HUES48 (cell line): ENCODE data around the gene MYH3.
"Not testable (repeated sequence)": the region's sequence is repeated elsewhere in the genome, so short reads cannot be mapped to it uniquely, and the experiment has no call there.

Source experiments
- H3K27ac ChIP-seq: one replicate; pipeline ENCODE4 v1.7.0; 2013; ENCODE audit warnings: low read depth, low read length, inconsistent platforms
- H3K27me3 ChIP-seq: 2 replicates; pipeline ENCODE4 v1.6.1; 2013; ENCODE audit warnings: mild to moderate bottlenecking, low read length; ENCODE audit not compliant: control insufficient read depth, insufficient read depth
- H3K36me3 ChIP-seq: 2 replicates; pipeline ENCODE4 v1.6.1; 2013; ENCODE audit warnings: low read length; ENCODE audit not compliant: control insufficient read depth, insufficient read depth
- H3K4me1 ChIP-seq: 2 replicates; pipeline ENCODE4 v1.6.1; 2013; ENCODE audit warnings: mild to moderate bottlenecking, low read length; ENCODE audit not compliant: control insufficient read depth, insufficient read depth
- H3K4me3 ChIP-seq: 2 replicates; pipeline ENCODE4 v1.5.1; 2013; ENCODE audit warnings: mild to moderate bottlenecking, low read depth, low read length
- H3K9ac ChIP-seq: 2 replicates; pipeline ENCODE4 v1.6.1; 2013; ENCODE audit warnings: mild to moderate bottlenecking, low read depth, low read length, moderate library complexity
- H3K9me3 ChIP-seq: 2 replicates; pipeline ENCODE4 v1.6.1; 2013; ENCODE audit warnings: low read length; ENCODE audit not compliant: control insufficient read depth, insufficient read depth

MYH3 gene

GRCh38 chr17:10657148-10657547 is at the start of gene MYH3:
Gene MYH3 (minus strand): TSS chr17:10657309. CDS start chr17:10655064, 2,245 bp downstream.
- H3K9me3 ChIP-seq = no peaks in the 10 kb centered on the region
- H3K27me3 ChIP-seq = no peaks in the 10 kb centered on the region
- no peaks in the 10 kb centered on the region for H3K36me3 ChIP-seq
- no peaks in the 10 kb centered on the region for H3K4me1 ChIP-seq
- H3K27ac ChIP-seq = no peak within 1 kb of the TSS
- H3K9ac ChIP-seq = no peak within 1 kb of the TSS
- no peak within 1 kb of the TSS for H3K4me3 ChIP-seq

DNA sequence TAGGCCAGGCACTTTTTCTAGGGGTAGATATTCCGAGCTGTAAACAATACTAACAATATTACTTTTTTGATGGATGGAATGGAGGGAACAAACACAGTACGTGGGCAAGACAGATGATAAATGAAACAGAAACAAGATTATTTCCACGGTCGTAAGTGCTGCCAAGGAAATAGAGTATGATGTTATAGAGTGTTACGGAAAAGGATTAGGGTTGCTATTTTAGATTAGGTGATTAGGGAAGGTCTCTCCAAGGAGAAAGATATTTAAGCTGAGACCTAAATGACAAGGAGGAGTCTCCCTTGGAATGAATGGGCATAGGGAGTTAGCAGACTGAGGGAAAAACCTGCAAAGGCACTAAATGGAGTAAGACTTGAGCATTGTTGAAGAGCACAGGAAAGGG is 48.6 kb upstream of the MYH3 start:
- peaks cover 55% of the 10 kb centered on the region for H3K36me3 ChIP-seq
- H3K4me1 ChIP-seq = no peaks in the 10 kb centered on the region
- no peak overlapping the region for H3K9ac ChIP-seq
- no peaks in the 10 kb centered on the region for H3K9me3 ChIP-seq
- H3K4me3 ChIP-seq = no peak overlapping the region
- H3K27ac ChIP-seq = no peak overlapping the region
- H3K27me3 ChIP-seq = no peaks in the 10 kb centered on the region

- H3K36me3 ChIP-seq = peaks cover 31% of the 10 kb centered on the region
- H3K27ac ChIP-seq = no peak overlapping the region
- H3K27me3 ChIP-seq = no peaks in the 10 kb centered on the region
- H3K4me3 ChIP-seq = no peak overlapping the region
- no peaks in the 10 kb centered on the region for H3K4me1 ChIP-seq
- H3K9me3 ChIP-seq = no peaks in the 10 kb centered on the region
- no peak overlapping the region for H3K9ac ChIP-seq
Observed at GRCh38 chr17:10702574-10702973, 45.5 kb upstream of the MYH3 start.

DNA sequence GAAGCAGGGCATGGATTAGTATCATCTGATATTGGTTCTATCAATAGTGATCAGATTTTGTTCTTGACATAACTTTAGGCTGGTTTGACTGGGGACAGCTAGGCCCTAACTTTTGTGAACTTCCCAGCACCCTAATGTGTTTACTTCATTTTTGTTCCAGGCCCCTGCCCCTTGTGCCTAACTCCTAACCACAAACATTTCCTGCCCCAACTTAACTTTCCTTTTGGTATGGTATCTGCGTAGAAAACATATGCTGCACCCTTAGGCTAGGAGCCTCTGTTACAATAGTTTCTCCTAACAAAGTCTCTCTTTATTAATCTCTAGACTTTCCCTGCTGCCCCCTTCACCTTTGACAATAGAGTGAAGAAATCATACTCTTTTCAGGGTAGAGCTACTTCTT is 42.7 kb upstream of the MYH3 start:
- Histone ChIP-seq H3K9ac (no peak overlapping the region), H3K4me3 (no peak overlapping the region), H3K27ac (no peak overlapping the region)

GRCh38 chr17:10698096-10698818 is 41.1 kb upstream of the MYH3 start:
- Histone ChIP-seq H3K9ac (peak overlapping the region; percentile 88), H3K4me3 (peak overlapping the region; percentile 93), H3K27ac (peak overlapping the region; percentile 95), H3K27me3 (no peaks in the 10 kb centered on the region), H3K9me3 (no peaks in the 10 kb centered on the region), H3K36me3 (peaks cover 25% of the 10 kb centered on the region), H3K4me1 (no peaks in the 10 kb centered on the region)

More for the DNA sequence above, 42.7 kb upstream of the MYH3 start:
- Histone ChIP-seq H3K36me3 (peaks cover 12% of the 10 kb centered on the region), H3K4me1 (no peaks in the 10 kb centered on the region), H3K27me3 (no peaks in the 10 kb centered on the region), H3K9me3 (no peaks in the 10 kb centered on the region)

DNA sequence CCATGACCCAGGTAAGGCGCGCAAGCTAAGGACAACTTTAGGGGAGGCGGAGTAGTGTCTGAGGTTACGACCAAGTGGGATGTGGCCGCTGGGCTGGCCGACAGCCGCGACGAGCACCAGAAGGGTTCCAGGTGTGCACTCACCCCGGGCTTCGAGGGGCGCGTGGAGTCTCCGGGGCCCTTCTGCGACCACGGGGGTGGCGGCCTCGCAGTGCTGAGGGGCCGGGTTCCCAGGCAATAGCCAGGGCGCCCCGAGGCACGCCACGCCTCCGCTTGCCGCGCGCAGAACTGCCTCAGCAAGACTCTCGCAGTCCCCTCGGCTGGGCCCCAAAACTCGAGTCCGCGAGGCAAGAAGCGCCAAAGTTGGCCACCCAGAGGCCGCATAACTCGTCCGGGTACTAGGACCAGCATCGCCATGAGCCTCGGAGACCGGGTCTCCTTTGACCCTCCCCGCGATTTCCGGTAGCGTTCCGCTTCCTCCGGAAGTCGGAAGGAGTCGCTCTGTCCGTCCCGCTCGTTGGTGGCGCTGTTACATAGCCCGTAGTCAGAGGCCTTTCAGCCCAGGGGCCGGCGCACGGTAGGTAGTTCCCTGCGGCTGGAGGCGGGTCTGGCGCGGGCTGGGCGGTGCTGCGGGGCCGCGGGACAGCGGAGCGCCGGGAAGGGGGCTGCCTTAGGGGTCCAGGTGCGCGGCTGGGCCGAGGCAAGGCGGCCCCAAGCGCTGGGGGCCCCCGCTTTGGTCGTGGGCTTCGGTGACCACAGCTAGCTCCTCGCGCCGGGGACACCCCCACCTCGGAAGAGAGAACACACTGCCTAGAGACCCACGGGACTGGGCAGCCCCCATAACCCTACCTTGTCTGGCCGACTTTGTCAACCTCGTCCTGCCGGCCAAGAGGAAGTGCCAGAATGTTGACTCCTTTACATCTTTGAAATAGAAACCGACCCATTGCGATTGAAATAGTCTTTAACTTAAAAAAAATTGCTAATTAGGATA is 40.3 kb upstream of the MYH3 start, which contains the start of the genes ADPRM and SCO1:
Gene ADPRM (plus strand): TSS at position 503 of the 990 bp plus-strand sequence. CDS start 7,333 bp downstream, outside the sequence.
Gene SCO1 (minus strand): TSS at position 442 of the 990 bp plus-strand sequence. CDS start 26 bp downstream, at position 416.
- peak within 1 kb of the TSS; percentile 93 for H3K4me3 ChIP-seq
- H3K9me3 ChIP-seq = no peaks in the 10 kb centered on the region
- peak within 1 kb of the TSS; percentile 95 for H3K27ac ChIP-seq
- peak within 1 kb of the TSS; percentile 88 for H3K9ac ChIP-seq
- no peaks in the 10 kb centered on the region for H3K4me1 ChIP-seq
- peaks cover 34% of the 10 kb centered on the region for H3K36me3 ChIP-seq
- H3K27me3 ChIP-seq = no peaks in the 10 kb centered on the region

DNA sequence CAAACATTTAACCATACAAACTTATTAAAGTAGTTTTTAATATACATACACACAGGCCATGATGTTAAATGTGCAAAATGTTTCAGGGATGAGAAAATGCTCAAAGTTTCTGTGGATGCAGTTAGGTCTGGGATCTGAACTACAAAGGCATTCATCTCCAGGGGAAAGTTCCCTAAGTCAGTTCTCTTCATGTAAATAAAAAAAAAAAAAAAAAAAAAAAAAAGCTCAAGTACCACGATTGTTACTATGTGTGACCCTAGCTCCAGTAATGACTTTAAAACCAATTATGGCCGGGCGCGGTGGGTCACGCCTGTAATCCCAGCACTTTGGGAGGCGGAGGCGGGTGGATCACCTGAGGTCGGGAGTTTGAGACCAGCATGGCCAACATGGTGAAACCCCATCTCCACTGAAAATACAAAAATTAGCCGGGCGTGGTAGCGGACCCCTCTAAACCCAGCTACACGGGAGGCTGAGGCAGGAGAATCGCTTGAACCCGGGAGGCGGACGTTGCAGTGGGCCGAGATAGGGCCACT is 38.8 kb upstream of the MYH3 start:
- H3K9me3 ChIP-seq, H3K9ac ChIP-seq, H3K27ac ChIP-seq, H3K27me3 ChIP-seq, H3K4me1 ChIP-seq: not testable (repeated sequence)
- Histone ChIP-seq H3K36me3 (peaks cover 48% of the 10 kb centered on the region), H3K4me3 (peak overlapping the region; percentile 93)

DNA sequence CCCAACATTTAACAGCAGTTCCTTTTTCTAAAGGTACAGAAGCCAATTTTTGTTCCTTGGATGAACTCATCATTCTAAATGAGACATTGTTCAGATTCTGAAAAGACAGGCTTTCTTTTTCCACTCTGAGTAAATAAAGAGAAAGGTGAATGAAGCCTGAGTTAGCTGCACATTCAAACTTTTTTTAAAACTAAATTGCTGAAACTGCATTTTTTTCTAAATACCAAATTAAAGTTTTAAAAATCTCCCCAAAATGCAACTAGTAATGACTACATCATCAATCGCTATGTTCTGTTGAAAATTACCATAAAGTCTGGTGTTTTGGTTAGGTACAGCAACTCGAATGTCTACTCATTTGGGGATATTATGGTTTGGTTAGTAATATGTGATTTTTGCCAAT is 30.4 kb upstream of the MYH3 start:
- Histone ChIP-seq H3K9ac (no peak overlapping the region), H3K9me3 (no peaks in the 10 kb centered on the region), H3K4me1 (no peaks in the 10 kb centered on the region), H3K36me3 (peaks cover 97% of the 10 kb centered on the region), H3K4me3 (no peak overlapping the region), H3K27ac (no peak overlapping the region), H3K27me3 (no peaks in the 10 kb centered on the region)

DNA sequence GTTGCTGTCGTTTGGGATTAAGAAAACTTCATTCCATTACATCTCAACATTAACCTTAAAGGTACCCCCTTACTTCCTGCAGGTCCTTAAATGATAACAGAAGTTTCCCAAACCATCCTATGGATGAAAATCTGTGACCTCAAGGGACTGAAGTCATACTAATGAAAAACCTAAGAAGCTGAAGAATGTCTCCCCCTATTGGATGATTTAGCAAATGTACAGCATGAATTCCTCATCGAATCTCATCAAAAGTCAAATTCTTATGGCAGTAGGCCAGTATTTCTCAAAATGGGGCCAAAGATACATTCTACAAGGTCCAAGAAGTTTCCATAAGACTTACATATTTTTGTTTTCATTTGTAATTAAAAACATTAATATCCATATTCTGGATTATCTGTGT is 26.7 kb upstream of the MYH3 start:
- no peaks in the 10 kb centered on the region for H3K27me3 ChIP-seq
- H3K36me3 ChIP-seq = peaks cover 95% of the 10 kb centered on the region
- no peak overlapping the region for H3K4me3 ChIP-seq
- H3K9ac ChIP-seq = no peak overlapping the region
- H3K9me3 ChIP-seq = no peaks in the 10 kb centered on the region
- H3K27ac ChIP-seq = no peak overlapping the region
- H3K4me1 ChIP-seq = no peaks in the 10 kb centered on the region

- peaks cover 93% of the 10 kb centered on the region for H3K36me3 ChIP-seq
- H3K27me3 ChIP-seq = no peaks in the 10 kb centered on the region
- no peak overlapping the region for H3K27ac ChIP-seq
- no peaks in the 10 kb centered on the region for H3K9me3 ChIP-seq
- no peak overlapping the region for H3K9ac ChIP-seq
- H3K4me3 ChIP-seq = no peak overlapping the region
- no peaks in the 10 kb centered on the region for H3K4me1 ChIP-seq
Observed at GRCh38 chr17:10681866-10682446, 24.8 kb upstream of the MYH3 start.
